Ectodermal cell (in vitro differentiated cells): ENCODE results near the gene TBX3.

ENCODE experiments used
- H3K27ac ChIP-seq: 2 replicates; pipeline ENCODE4 v1.7.0; 2013; ENCODE audit warnings: mild to moderate bottlenecking, low read depth, low read length; ENCODE audit not compliant: insufficient read depth, poor library complexity, severe bottlenecking
- H3K27me3 ChIP-seq: 2 replicates; pipeline ENCODE4 v1.7.0; 2013; ENCODE audit warnings: mild to moderate bottlenecking, low read length; ENCODE audit not compliant: insufficient read depth, control insufficient read depth, poor library complexity, severe bottlenecking
- H3K36me3 ChIP-seq: one replicate; pipeline ENCODE4 v1.7.0; 2013; ENCODE audit warnings: low read length; ENCODE audit not compliant: control insufficient read depth, insufficient read depth
- H3K4me1 ChIP-seq: one replicate; pipeline ENCODE4 v1.7.0; 2013; ENCODE audit warnings: low read length; ENCODE audit not compliant: control insufficient read depth, insufficient read depth
- H3K4me3 ChIP-seq: 2 replicates; pipeline ENCODE4 v1.7.0; 2013; ENCODE audit warnings: low read depth, low read length, control low read depth; ENCODE audit not compliant: insufficient read depth
- H3K9me3 ChIP-seq: 2 replicates; pipeline ENCODE4 v1.7.0; 2013; ENCODE audit warnings: mild to moderate bottlenecking, low read length, moderate library complexity; ENCODE audit not compliant: control insufficient read depth
- WGBS, 2 experiments: methylation state at CpG; one replicate each; pipeline ENCODE4 v1.1.7; 2013; ENCODE audit warnings: missing lambda C conversion rate in 2 of 2; 5-methylcytosine and 5-hydroxymethylcytosine counted together

The TBX3 gene

DNA sequence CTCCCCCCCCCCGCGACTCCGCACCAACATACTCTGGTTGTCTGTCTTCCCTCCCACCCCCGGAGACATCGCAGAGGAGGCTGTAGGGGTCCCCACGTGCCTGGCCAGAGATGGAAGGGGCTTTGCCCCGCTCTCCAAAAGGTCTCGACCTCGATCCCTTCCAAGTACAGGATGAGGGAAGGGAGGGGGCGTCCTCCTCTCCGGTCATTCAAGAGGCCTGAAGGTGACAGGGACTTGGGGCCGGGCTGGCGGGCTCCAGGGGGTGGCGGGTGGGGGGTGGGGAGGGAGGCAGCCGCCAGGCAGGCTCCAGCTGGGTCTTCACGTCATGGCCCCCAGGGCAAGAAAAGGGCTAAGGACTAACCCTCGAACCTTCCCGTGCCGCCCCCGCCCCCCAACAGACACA, 15.1 kb downstream of the TBX3 start:
- no peak overlapping the region for H3K27ac ChIP-seq
- H3K4me1 ChIP-seq = peaks cover 17% of the 10 kb centered on the region
- H3K27me3 ChIP-seq = peaks cover 100% of the 10 kb centered on the region
- no peaks in the 10 kb centered on the region for H3K36me3 ChIP-seq
- no peaks in the 10 kb centered on the region for H3K9me3 ChIP-seq
- WGBS, 2 experiments = 0 to 1% methylated on average over 13 to 18 of the region's 20 CpGs
- no peak overlapping the region for H3K4me3 ChIP-seq

- 0 to 1% methylated on average over 39 to 43 of the region's 46 CpGs for WGBS, 2 experiments
- Histone ChIP-seq H3K4me3 (no peak overlapping the region), H3K4me1 (peaks cover 17% of the 10 kb centered on the region), H3K27me3 (peaks cover 100% of the 10 kb centered on the region), H3K9me3 (no peaks in the 10 kb centered on the region), H3K36me3 (no peaks in the 10 kb centered on the region), H3K27ac (no peak overlapping the region)
Measured at GRCh38 chr12:114668151-114668885, 15.7 kb downstream of the TBX3 start.

DNA sequence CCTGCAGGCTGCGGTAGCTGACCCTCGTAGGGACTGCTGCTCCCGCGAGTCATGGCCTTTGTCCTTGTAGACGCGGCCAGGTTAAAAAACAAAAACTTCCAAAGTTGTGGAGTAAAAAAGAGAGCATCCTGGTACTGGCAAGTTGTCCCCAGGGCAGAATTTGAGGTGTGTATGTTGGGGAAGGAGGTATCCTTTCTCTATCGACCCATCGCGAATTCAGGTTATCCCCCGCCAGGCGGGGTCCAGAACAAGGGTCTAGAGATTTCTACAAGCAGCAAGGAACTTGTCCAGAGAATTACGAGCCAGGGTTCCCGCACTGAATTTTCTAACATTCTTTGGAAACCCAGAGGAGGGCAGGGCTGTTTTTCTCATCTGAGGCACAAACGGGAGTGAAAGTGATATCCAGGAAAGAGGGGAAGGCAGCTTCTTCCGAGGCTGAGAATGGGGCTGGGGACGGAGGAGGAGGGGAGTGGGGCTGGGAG, 16.3 kb downstream of the TBX3 start:
- Histone ChIP-seq H3K4me1 (peaks cover 17% of the 10 kb centered on the region), H3K4me3 (no peak overlapping the region), H3K27ac (no peak overlapping the region), H3K9me3 (no peaks in the 10 kb centered on the region), H3K27me3 (peaks cover 100% of the 10 kb centered on the region), H3K36me3 (no peaks in the 10 kb centered on the region)
- 2 to 3% methylated on average over 16 of the region's 16 CpGs for WGBS, 2 experiments

- 3 to 4% methylated on average over 53 of the region's 53 CpGs for WGBS, 2 experiments
- H3K27me3 ChIP-seq = peaks cover 100% of the 10 kb centered on the region
- no peak overlapping the region for H3K4me3 ChIP-seq
- no peaks in the 10 kb centered on the region for H3K36me3 ChIP-seq
- H3K27ac ChIP-seq = no peak overlapping the region
- H3K9me3 ChIP-seq = no peaks in the 10 kb centered on the region
- H3K4me1 ChIP-seq = peaks cover 17% of the 10 kb centered on the region
Measured at GRCh38 chr12:114666746-114667668, 17.0 kb downstream of the TBX3 start.

DNA sequence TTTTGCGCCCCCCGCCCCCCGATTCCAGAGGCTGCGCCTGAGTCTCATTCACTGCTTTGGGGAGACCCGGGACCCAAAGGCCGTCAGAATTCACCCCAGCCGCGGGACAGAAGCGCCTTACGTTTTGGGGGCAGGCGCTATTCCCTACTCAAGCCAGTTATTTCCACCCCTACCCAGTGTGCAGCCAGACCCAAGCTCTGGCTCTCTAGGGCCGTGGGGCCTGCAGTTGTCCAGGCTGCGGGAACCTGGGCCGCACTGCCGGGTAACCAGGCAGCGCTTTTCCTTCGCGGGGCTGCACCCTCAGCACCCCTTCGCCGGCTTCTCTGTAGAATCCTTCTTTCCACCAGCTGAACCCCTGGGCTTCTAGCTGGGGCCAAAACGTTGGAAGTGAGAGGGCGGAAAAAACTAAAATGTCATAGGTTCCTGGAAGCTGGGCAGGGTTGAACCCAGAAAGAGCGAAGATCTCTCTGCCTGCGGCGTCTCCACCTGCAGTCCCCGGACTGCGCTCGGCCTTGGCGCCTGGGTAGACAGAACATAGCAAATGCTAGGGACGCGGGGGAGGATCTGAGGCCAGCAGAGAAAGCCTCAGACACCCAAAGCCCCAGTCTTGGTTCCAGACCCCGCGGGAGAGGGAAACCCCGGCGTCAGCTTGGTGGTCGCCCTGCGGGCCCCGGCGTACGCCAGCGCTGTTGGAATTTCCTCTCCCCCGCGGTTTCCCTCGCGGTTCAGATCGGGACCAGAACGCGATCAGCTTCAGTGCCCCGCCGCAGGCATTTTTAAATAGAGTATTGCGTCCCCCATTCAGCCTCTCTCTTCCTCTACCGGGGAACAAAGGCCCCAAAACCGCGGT, 18.3 kb downstream of the TBX3 start:
- peaks cover 100% of the 10 kb centered on the region for H3K27me3 ChIP-seq
- H3K4me3 ChIP-seq = no peak overlapping the region

GRCh38 chr12:114664651-114665320, 19.2 kb downstream of the TBX3 start:
- WGBS, 2 experiments = 1 to 2% methylated on average over 39 to 41 of the region's 47 CpGs
- H3K4me3 ChIP-seq = no peak overlapping the region
- peaks cover 17% of the 10 kb centered on the region for H3K4me1 ChIP-seq
- no peaks in the 10 kb centered on the region for H3K9me3 ChIP-seq
- no peak overlapping the region for H3K27ac ChIP-seq
- H3K36me3 ChIP-seq = no peaks in the 10 kb centered on the region
- H3K27me3 ChIP-seq = peaks cover 100% of the 10 kb centered on the region

More for the DNA sequence above, 18.3 kb downstream of the TBX3 start:
- 1 to 2% methylated on average over 50 to 53 of the region's 54 CpGs for WGBS, 2 experiments
- Histone ChIP-seq H3K9me3 (no peaks in the 10 kb centered on the region), H3K4me1 (peaks cover 17% of the 10 kb centered on the region), H3K27ac (no peak overlapping the region), H3K36me3 (no peaks in the 10 kb centered on the region)

DNA sequence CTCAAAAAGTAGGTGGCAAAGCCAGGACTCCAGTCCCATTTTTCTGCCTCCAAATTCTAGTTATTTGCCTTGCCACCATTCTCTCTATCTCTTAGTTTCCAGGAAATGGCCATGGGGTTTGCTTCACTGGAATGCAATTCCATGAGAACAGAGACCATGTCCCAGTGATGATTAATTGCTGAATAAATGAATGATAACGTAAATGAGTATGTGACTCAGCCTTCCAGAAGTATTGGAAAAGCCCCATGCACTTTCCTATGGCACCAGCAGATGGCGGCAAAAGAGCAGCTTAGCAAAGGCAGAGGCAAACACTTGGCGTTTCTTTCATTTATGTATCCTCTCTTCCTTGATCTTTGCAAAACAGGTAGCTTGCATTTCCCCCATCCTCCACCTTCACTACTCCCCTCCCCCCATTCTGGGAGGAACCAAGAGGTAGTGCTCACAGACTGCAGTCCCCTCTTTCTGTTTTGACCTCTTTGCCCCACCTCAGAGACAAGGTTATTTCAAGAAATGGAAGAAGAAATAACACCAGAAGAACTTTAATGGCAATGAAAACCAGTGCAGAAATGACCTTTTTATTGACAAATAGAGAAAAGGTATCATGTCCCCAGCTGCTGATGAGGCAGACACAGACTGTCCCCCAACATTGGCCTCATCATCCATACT, 21.3 kb downstream of the TBX3 start:
- H3K36me3 ChIP-seq = no peaks in the 10 kb centered on the region
- peaks cover 100% of the 10 kb centered on the region for H3K27me3 ChIP-seq
- no peaks in the 10 kb centered on the region for H3K9me3 ChIP-seq
- H3K4me1 ChIP-seq = peaks cover 5% of the 10 kb centered on the region
- WGBS, 2 experiments = 9 to 12% methylated on average over 3 of the region's 3 CpGs
- no peak overlapping the region for H3K27ac ChIP-seq
- H3K4me3 ChIP-seq = no peak overlapping the region

- H3K9me3 ChIP-seq = no peaks in the 10 kb centered on the region
- H3K27me3 ChIP-seq = peaks cover 100% of the 10 kb centered on the region
- peaks cover 7% of the 10 kb centered on the region for H3K4me1 ChIP-seq
- no peaks in the 10 kb centered on the region for H3K36me3 ChIP-seq
- WGBS, 2 experiments = 88 to 93% methylated on average over 1 of the region's 1 CpG
- H3K27ac ChIP-seq = no peak overlapping the region
- H3K4me3 ChIP-seq = no peak overlapping the region
Measured at GRCh38 chr12:114661245-114661644, 22.7 kb downstream of the TBX3 start.

GRCh38 chr12:114659084-114659483, 24.9 kb downstream of the TBX3 start:
- H3K36me3 ChIP-seq = no peaks in the 10 kb centered on the region
- H3K4me1 ChIP-seq = peaks cover 7% of the 10 kb centered on the region
- no peaks in the 10 kb centered on the region for H3K9me3 ChIP-seq
- H3K27ac ChIP-seq = no peak overlapping the region
- H3K27me3 ChIP-seq = peaks cover 100% of the 10 kb centered on the region
- H3K4me3 ChIP-seq = no peak overlapping the region
